ENCODE measurements around the gene SKOR2.

Gene SKOR2

GRCh38 chr18:47260120-47260923 is 8.9 kb upstream of the SKOR2 start:
- DNase-seq (ENCODE audit: low read depth in 2 of 2, low spot score in 1 of 2): no peak

GRCh38 chr18:47254341-47254939 is 3.0 kb upstream of the SKOR2 start:
- DNase-seq (ENCODE audit: low read depth in 2 of 2, low spot score in 1 of 2): no peak

GRCh38 chr18:47253101-47253654 is 1.7 kb upstream of the SKOR2 start:
- no peak for DNase-seq (ENCODE audit: low read depth in 2 of 2, low spot score in 1 of 2)

- DNase-seq (ENCODE audit: low read depth in 2 of 2, low spot score in 1 of 2): no peak
These were observed 941 bp downstream of the SKOR2 start for GRCh38 chr18:47250391-47251046.

- no peak for DNase-seq (ENCODE audit: low read depth in 2 of 2, low spot score in 1 of 2)
These were observed 2.0 kb downstream of the SKOR2 start for GRCh38 chr18:47249314-47249981.

- no peak for DNase-seq (ENCODE audit: low read depth in 2 of 2, low spot score in 1 of 2)
These were observed 2.7 kb downstream of the SKOR2 start for GRCh38 chr18:47248604-47249313.

GRCh38 chr18:47248115-47248603 is 3.3 kb downstream of the SKOR2 start:
- DNase-seq (ENCODE audit: low read depth in 2 of 2, low spot score in 1 of 2): no peak

- no peak for DNase-seq (ENCODE audit: low read depth in 2 of 2, low spot score in 1 of 2)
These were observed 3.9 kb downstream of the SKOR2 start for GRCh38 chr18:47247416-47248114.

- no peak for DNase-seq (ENCODE audit: low read depth in 2 of 2, low spot score in 1 of 2)
These were observed 4.4 kb downstream of the SKOR2 start for GRCh38 chr18:47247036-47247415.

GRCh38 chr18:47246027-47246971 is 5.2 kb downstream of the SKOR2 start:
- DNase-seq (ENCODE audit: low read depth in 2 of 2, low spot score in 1 of 2): no peak

- DNase-seq (ENCODE audit: low read depth in 2 of 2, low spot score in 1 of 2): no peak
These were observed 7.4 kb downstream of the SKOR2 start for GRCh38 chr18:47244086-47244485.

GRCh38 chr18:47235096-47235495 is 16.4 kb downstream of the SKOR2 start:
- DNase-seq (ENCODE audit: low read depth in 2 of 2, low spot score in 1 of 2): no peak

- no peak for DNase-seq (ENCODE audit: low read depth in 2 of 2, low spot score in 1 of 2)
These were observed 24.8 kb downstream of the SKOR2 start for GRCh38 chr18:47226660-47227059.

GRCh38 chr18:47215554-47216138 is 35.8 kb downstream of the SKOR2 start:
- no peak for DNase-seq (ENCODE audit: low read depth in 2 of 2, low spot score in 1 of 2)

- no peak for DNase-seq (ENCODE audit: low read depth in 2 of 2, low spot score in 1 of 2)
These were observed 42.3 kb downstream of the SKOR2 start for GRCh38 chr18:47209171-47209570.

- no peak for DNase-seq (ENCODE audit: low read depth in 2 of 2, low spot score in 1 of 2)
These were observed 44.4 kb downstream of the SKOR2 start for GRCh38 chr18:47206945-47207637.

- DNase-seq (ENCODE audit: low read depth in 2 of 2, low spot score in 1 of 2): no peak
These were observed 46.4 kb downstream of the SKOR2 start for GRCh38 chr18:47204908-47205522.
